HCT116 (cell line): ENCODE measurements around the gene UAP1L1. TPM values are rescaled to one million over a fixed set of nuclear protein-coding genes. Genes with fewer than 3 reads are reported as not detected.
A peak's percentile ranks its signal among the peaks of the same experiment; 100 is the strongest.

Source experiments
- ATAC-seq: fragments of 200-7000 bp; cut with Tn5 transposase; 2 replicates; pipeline ENCODE4 v1.9.1; 2020; ENCODE audit warnings: mild to moderate bottlenecking, moderate library complexity
- BruUV-seq: library from RNA; stranded (reverse); fragments of 400-500 nt; replicated peaks from 2 replicates; lab custom pipeline; 2021; lab: Mats Ljungman, UMichigan
- CTCF ChIA-PET: fragments of 300-600 bp; sonication (Branson Sonifier 250); formaldehyde crosslinking; loops from one replicate; lab custom pipeline; 2021; ENCODE audit warnings: antibody characterized with exemption; lab: Charles Lee
- POLR2A ChIA-PET: fragments of 300-600, 350-600 bp; sonication (Branson Sonifier 250); formaldehyde crosslinking; loops from one replicate; lab custom pipeline; 2021; ENCODE audit warnings: antibody characterized with exemption; lab: Charles Lee
- RAD21 ChIA-PET, 2 experiments: fragments of 300-600 bp; sonication (Branson Sonifier 250); formaldehyde crosslinking; loops; one replicate each; lab custom pipeline; 2023; ENCODE audit warnings: low total read pairs in 2 of 2; ENCODE audit not compliant: uncharacterized antibody in 2 of 2, unreplicated experiment in 2 of 2, low non-redundant PET in 1 of 2; lab: Charles Lee
- DNase-seq: peaks from one replicate; pipeline ENCODE4 v3.0.0-alpha.2; 2010; ENCODE audit warnings: low read depth, low spot score
- H2AFZ ChIP-seq: fragments of 200-600 bp; shearing (Covaris generic), sonication (generic); 2 replicates; pipeline ENCODE4 v1.6.1; 2017; ENCODE audit warnings: low read depth, mixed run types, mixed read lengths, antibody characterized with exemption, low read length; ENCODE audit not compliant: poor library complexity, severe bottlenecking
- H3K27ac ChIP-seq: 2 replicates; pipeline ENCODE4 v1.5.1; 2012; ENCODE audit warnings: low read depth, low read length
- H3K27me3 ChIP-seq: fragments of 200-600 bp; sonication (generic); 2 replicates; pipeline ENCODE4 v1.6.1; 2016; ENCODE audit warnings: mixed run types, low read length, mixed read lengths; ENCODE audit not compliant: insufficient read depth
- H3K36me3 ChIP-seq, 2 experiments: fragments of 200-500 bp in 1 of 2; fragments of 200-600 bp in 1 of 2; sonication (Bioruptor generic) in 1 of 2; sonication (generic) in 1 of 2; 2 replicates each; pipeline versions ENCODE4 v1.5.1 to v1.6.1; 2014 to 2016; ENCODE audit warnings: low read length in 2 of 2, inconsistent platforms in 1 of 2, mixed read lengths in 1 of 2, mixed run types in 1 of 2; ENCODE audit not compliant: insufficient read depth in 2 of 2, control insufficient read depth in 1 of 2
- H3K4me1 ChIP-seq, 2 experiments: fragments of 200-600 bp in 1 of 2; sonication (generic) in 1 of 2; 2 replicates each; pipeline versions ENCODE4 v1.5.1 to v1.6.1; 2012 to 2017; ENCODE audit warnings: low read length in 2 of 2, inconsistent platforms in 1 of 2, mild to moderate bottlenecking in 1 of 2, mixed read lengths in 1 of 2, mixed run types in 1 of 2, moderate library complexity in 1 of 2; ENCODE audit not compliant: insufficient read depth in 2 of 2, control insufficient read depth in 1 of 2
- H3K4me2 ChIP-seq: fragments of 200-600 bp; sonication (generic); 2 replicates; pipeline ENCODE4 v1.6.1; 2017; ENCODE audit warnings: mixed run types, low read length, mixed read lengths
- H3K4me3 ChIP-seq, 2 experiments: fragments of 200-600 bp in 1 of 2; sonication (generic) in 1 of 2; replicated peaks in 1 of 2; 2 replicates each; pipeline ENCODE4 v1.5.1; 2011 to 2016; ENCODE audit warnings: low read length in 2 of 2, control low read depth in 1 of 2, low read depth in 1 of 2, mild to moderate bottlenecking in 1 of 2, mixed read lengths in 1 of 2, mixed run types in 1 of 2
- H3K79me2 ChIP-seq: fragments of 200-600 bp; sonication (generic); 2 replicates; pipeline ENCODE4 v1.6.1; 2017; ENCODE audit warnings: mild to moderate bottlenecking, mixed run types, low read length, moderate library complexity, mixed read lengths; ENCODE audit not compliant: insufficient read depth
- H3K9ac ChIP-seq: fragments of 200-600 bp; sonication (generic); 2 replicates; pipeline ENCODE4 v1.6.1; 2016; ENCODE audit warnings: low read length, mixed read lengths
- H3K9me2 ChIP-seq: fragments of 200-600 bp; sonication (generic), shearing (Covaris generic); 2 replicates; pipeline ENCODE4 v1.6.1; 2017; ENCODE audit warnings: mixed run types, mild to moderate bottlenecking, moderate library complexity; ENCODE audit not compliant: insufficient read depth
- H3K9me3 ChIP-seq, 2 experiments: fragments of 200-500 bp in 1 of 2; fragments of 200-600 bp in 1 of 2; sonication (Bioruptor generic) in 1 of 2; sonication (generic) in 1 of 2; 2 replicates each; pipeline ENCODE4 v1.6.1; 2014 to 2017; ENCODE audit warnings: low read length in 2 of 2, mixed read lengths in 2 of 2, inconsistent platforms in 1 of 2, low read depth in 1 of 2, mild to moderate bottlenecking in 1 of 2, mixed run types in 1 of 2, moderate library complexity in 1 of 2; ENCODE audit not compliant: control insufficient read depth in 1 of 2, insufficient read depth in 1 of 2
- H4K20me1 ChIP-seq: fragments of 200-600 bp; sonication (generic), shearing (Covaris generic); 2 replicates; pipeline ENCODE4 v1.6.1; 2017; ENCODE audit warnings: mixed run types, mild to moderate bottlenecking, moderate library complexity; ENCODE audit not compliant: insufficient read depth
- ATF3 ChIP-seq: IDR thresholded peaks from 2 replicates; pipeline ENCODE4 v1.6.1; 2012
- CBX3 ChIP-seq: IDR thresholded peaks from 2 replicates; pipeline ENCODE4 v1.6.1; 2012; ENCODE audit warnings: low read depth
- CEBPB ChIP-seq: IDR thresholded peaks from 2 replicates; pipeline ENCODE4 v1.6.1; 2012; ENCODE audit warnings: low read depth
- CTCF ChIP-seq, 3 experiments: fragments of 200-600 bp in 1 of 3; sonication (generic) in 1 of 3; IDR thresholded peaks in 2 of 3; conservative IDR thresholded peaks in 1 of 3; 2 replicates each; pipeline ENCODE4 v1.5.1; 2012 to 2017; ENCODE audit warnings: low read depth in 2 of 3, low read length in 2 of 3, antibody characterized with exemption in 1 of 3, borderline replicate concordance in 1 of 3, control low read depth in 1 of 3, mild to moderate bottlenecking in 1 of 3, mixed read lengths in 1 of 3, mixed run types in 1 of 3, moderate library complexity in 1 of 3; ENCODE audit not compliant: insufficient read depth in 1 of 3
- ELF1 ChIP-seq: IDR thresholded peaks from 2 replicates; pipeline ENCODE4 v1.6.1; 2012; ENCODE audit warnings: low read depth, borderline replicate concordance
- EZH2 ChIP-seq: fragments of 200-600 bp; sonication (generic); IDR thresholded peaks from 2 replicates; pipeline ENCODE4 v1.6.1; 2017; ENCODE audit warnings: antibody characterized with exemption, mixed run types
- EZH2phosphoT487 ChIP-seq: fragments of 200-600 bp; IDR thresholded peaks from 2 replicates; pipeline ENCODE4 v1.6.1; 2018; ENCODE audit warnings: antibody characterized with exemption, borderline replicate concordance
- FOSL1 ChIP-seq: IDR thresholded peaks from 2 replicates; pipeline ENCODE4 v1.6.1; 2012; ENCODE audit warnings: low read depth
- POLR2A ChIP-seq: IDR thresholded peaks from 2 replicates; pipeline ENCODE4 v1.7.0; 2011; ENCODE audit warnings: borderline replicate concordance; ENCODE audit not compliant: insufficient read depth, insufficient read length; ENCODE audit errors: extremely low read depth
- POLR2AphosphoS5 ChIP-seq: IDR thresholded peaks from 2 replicates; pipeline ENCODE4 v1.6.1; 2011; ENCODE audit warnings: mild to moderate bottlenecking, low read depth, low read length, moderate library complexity
- REST ChIP-seq: IDR thresholded peaks from 2 replicates; pipeline ENCODE4 v1.6.1; 2012; ENCODE audit warnings: low read depth
- SIN3A ChIP-seq: IDR thresholded peaks from 2 replicates; pipeline ENCODE4 v1.6.1; 2012; ENCODE audit warnings: low read depth
- SRF ChIP-seq: IDR thresholded peaks from 2 replicates; pipeline ENCODE4 v1.6.1; 2012; ENCODE audit warnings: low read depth
- TCF7L2 ChIP-seq: IDR thresholded peaks from 2 replicates; pipeline ENCODE4 v1.7.0; 2011; ENCODE audit warnings: borderline replicate concordance, inconsistent platforms; ENCODE audit not compliant: insufficient read depth, insufficient read length; ENCODE audit errors: extremely low read depth
- YY1 ChIP-seq: IDR thresholded peaks from 2 replicates; pipeline ENCODE4 v1.6.1; 2011; ENCODE audit warnings: low read length, low read depth, moderate library complexity, mild to moderate bottlenecking; ENCODE audit not compliant: insufficient replicate concordance; ENCODE audit errors: extremely low read depth
- ZBTB33 ChIP-seq: IDR thresholded peaks from 2 replicates; pipeline ENCODE4 v1.6.1; 2011; ENCODE audit warnings: mild to moderate bottlenecking, low read length, moderate library complexity; ENCODE audit not compliant: insufficient replicate concordance; ENCODE audit errors: extremely low read depth
- ZFX ChIP-seq: fragments of 450-650 bp; IDR thresholded peaks from 2 replicates; pipeline ENCODE4 v1.6.1; 2017
- ZNF274 ChIP-seq: fragments of 200-500 bp; sonication (Bioruptor generic); IDR thresholded peaks from 2 replicates; pipeline ENCODE4 v1.6.1; 2014; ENCODE audit warnings: mild to moderate bottlenecking, low read depth, low read length, inconsistent platforms
- intact Hi-C: fragments of 100-400 bp; cut with micrococcal nuclease; formaldehyde crosslinking; loops from 2 replicates; pipeline ENCODE4 v1.10.0; 2022
- total RNA-seq: library from RNA; stranded (reverse); gene quantifications from one replicate; pipeline ENCODE4 v1.2.1, GENCODE V29; 2021; ENCODE audit not compliant: unreplicated experiment

UAP1L1 gene
- total RNA-seq, 1 experiment from 2014 or later = 11.0 TPM

- ChIA-PET POLR2A (interaction anchor here (0.9 to 5.1 kb wide), 5 partner anchors 12 to 170 kb away, joined by 3 to 43 read pairs (median 4); partner anchors contain the start of genes MAN1B1 and TUBB4B), CTCF (interaction anchor here (0.6 to 4.7 kb wide), 10 partner anchors 12 to 166 kb away, joined by 3 to 49 read pairs (median 6); partner anchors contain the start of genes MAN1B1, NPDC1 and RNF224), RAD21 (interaction anchor here in 1 of 2 experiments (0.7 to 1.2 kb wide), 3 partner anchors 24 to 685 kb away, joined by 3 to 4 read pairs (median 3); no protein-coding TSS in a partner anchor)
- H3K79me2 ChIP-seq = peaks cover 47% of the 10 kb centered on the region
- peaks cover 24 to 42% of the 10 kb centered on the region in 2 experiments for H3K4me1 ChIP-seq
- peak; percentile 83 for DNase-seq
- H3K27ac ChIP-seq = peak within 1 kb of the TSS; percentile 64
- H3K9me3 ChIP-seq = no peaks in the 10 kb centered on the region
- peak; percentile 73 for ATAC-seq
- peak within 1 kb of the TSS; percentile 93 for H3K4me2 ChIP-seq
- H3K36me3 ChIP-seq = peaks cover 0 to 4% of the 10 kb centered on the region in 2 experiments; a peak in 1 of 4 replicates
- no peaks in the 10 kb centered on the region for H3K9me2 ChIP-seq
- H3K4me3 ChIP-seq = peak within 1 kb of the TSS; percentile 80 to 82
- H3K9ac ChIP-seq = peak within 1 kb of the TSS; percentile 89
- intact Hi-C loops = no loop called here
- no peaks in the 10 kb centered on the region; the same call in 1 of the 2 replicates for H4K20me1 ChIP-seq
- no TSS peak for BruUV-seq
- H3K27me3 ChIP-seq = no peaks in the 10 kb centered on the region
- no peak within 1 kb of the TSS for H2AFZ ChIP-seq
- TF ChIP-seq FOSL1 = no peak
- TF ChIP-seq EZH2 = no peak
- no peak for TF ChIP-seq CBX3
- no peak for TF ChIP-seq YY1
- no peak for TF ChIP-seq SRF
- TF ChIP-seq CEBPB = no peak
- peak; percentile 90 for TF ChIP-seq POLR2AphosphoS5
- no peak for TF ChIP-seq ZBTB33
- TF ChIP-seq ATF3 = no peak
- no peak for TF ChIP-seq CTCF (IDR thresholded peaks at IDR 0.05 in 2 of 3, conservative IDR thresholded peaks at IDR 0.05 in 1 of 3; ENCODE audit: borderline replicate concordance in 1 of 3, insufficient read depth in 1 of 3, low read depth in 2 of 3, low read length in 2 of 3)
- TF ChIP-seq EZH2phosphoT487 = no peak
- TF ChIP-seq TCF7L2 = peak; percentile 44
- no peak for TF ChIP-seq SIN3A
- TF ChIP-seq ZFX = peak; percentile 43; the same call in 1 of the 2 replicates
- TF ChIP-seq POLR2A = peak; percentile 64
- no peak for TF ChIP-seq ELF1
- TF ChIP-seq ZNF274 = no peak
- TF ChIP-seq REST = no peak
Measured at GRCh38 chr9:137070201-137070905, 7.0 kb upstream of the UAP1L1 start, which contains the start of gene SAPCD2. SAPCD2 (minus strand) TSS chr9:137070557; CDS start chr9:137070460, 97 bp downstream.
